Measurements from ENCODE around the gene UBXN6. TPM values are rescaled to one million over a fixed set of nuclear protein-coding genes. Genes with fewer than 3 reads are reported as not detected.

The UBXN6 gene, protein sequence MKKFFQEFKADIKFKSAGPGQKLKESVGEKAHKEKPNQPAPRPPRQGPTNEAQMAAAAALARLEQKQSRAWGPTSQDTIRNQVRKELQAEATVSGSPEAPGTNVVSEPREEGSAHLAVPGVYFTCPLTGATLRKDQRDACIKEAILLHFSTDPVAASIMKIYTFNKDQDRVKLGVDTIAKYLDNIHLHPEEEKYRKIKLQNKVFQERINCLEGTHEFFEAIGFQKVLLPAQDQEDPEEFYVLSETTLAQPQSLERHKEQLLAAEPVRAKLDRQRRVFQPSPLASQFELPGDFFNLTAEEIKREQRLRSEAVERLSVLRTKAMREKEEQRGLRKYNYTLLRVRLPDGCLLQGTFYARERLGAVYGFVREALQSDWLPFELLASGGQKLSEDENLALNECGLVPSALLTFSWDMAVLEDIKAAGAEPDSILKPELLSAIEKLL
- 89.8 TPM for total RNA-seq

DNA sequence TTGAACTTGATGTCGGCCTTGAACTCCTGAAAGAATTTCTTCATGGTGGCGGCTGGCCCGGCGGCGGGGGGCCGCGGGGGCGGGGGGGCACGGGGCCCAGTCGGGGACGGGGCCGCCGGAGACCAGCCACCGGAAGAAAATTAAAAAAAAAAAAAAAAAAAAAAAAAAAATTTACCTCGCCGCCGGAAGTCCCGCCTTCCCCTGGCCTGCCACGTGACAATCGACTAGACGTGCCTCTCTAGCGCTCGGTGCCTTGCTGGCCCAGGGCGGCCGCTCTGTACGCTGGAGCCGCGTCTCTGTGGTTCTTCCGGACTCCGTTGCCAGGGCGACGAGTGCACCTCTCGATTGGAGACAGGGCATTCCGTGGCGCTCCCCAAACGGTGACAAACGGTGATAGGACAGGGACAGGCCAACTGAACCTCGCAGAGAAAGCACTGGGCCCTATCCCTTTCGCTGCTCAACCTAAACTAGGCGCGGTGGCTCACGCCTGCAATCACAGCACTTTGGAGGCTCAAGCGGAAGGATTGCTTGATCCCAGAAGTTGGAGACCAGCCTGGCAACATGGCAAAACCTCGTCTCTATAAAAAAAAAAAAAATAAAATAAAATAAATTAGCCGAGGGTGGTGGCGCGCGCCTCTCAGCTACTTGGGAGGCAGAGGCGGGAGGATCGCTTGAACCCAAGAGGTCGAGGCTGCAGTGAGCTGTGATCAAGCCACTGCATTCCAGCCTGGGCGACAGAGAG lies at the start of gene UBXN6:
Gene UBXN6, minus strand, starts transcription at position 141 of the 742 bp plus-strand sequence. Its CDS starts 97 bp downstream, at position 44.
- no peaks in the 10 kb centered on the region for H3K9me3 ChIP-seq (ENCODE audit: control insufficient read depth in 3 of 3, low read length in 3 of 3)

GRCh38 chr19:4507150-4507452 lies 49.5 kb upstream of the UBXN6 start:
- no peak overlapping the region for H3K27ac ChIP-seq (ENCODE audit: low read depth, low read length)
- H3K4me1 ChIP-seq (ENCODE audit: control insufficient read depth in 3 of 3, insufficient read depth in 3 of 3, low read length in 3 of 3), result peaks cover 26 to 79% (median 54%) of the 10 kb centered on the region in 3 donors
- peaks cover 44 to 63% (median 55%) of the 10 kb centered on the region in 3 donors for H3K36me3 ChIP-seq (ENCODE audit: control insufficient read depth in 3 of 3, insufficient read depth in 3 of 3, low read length in 3 of 3)
- no peak overlapping the region for H3K4me3 ChIP-seq (ENCODE audit: low read length in 3 of 3)
- no peaks in the 10 kb centered on the region for H3K9me3 ChIP-seq (ENCODE audit: control insufficient read depth in 3 of 3, low read length in 3 of 3)
- no peaks in the 10 kb centered on the region for H3K27me3 ChIP-seq (ENCODE audit: control insufficient read depth in 3 of 3, insufficient read depth in 3 of 3, low read length in 3 of 3)
- peak overlapping the region in 1 of 3 donors; percentile 25 for H3K9ac ChIP-seq (ENCODE audit: low read depth in 1 of 3, low read length in 3 of 3)

More for the DNA sequence above, at the start of gene UBXN6:
- Histone ChIP-seq H3K9ac (ENCODE audit: low read depth in 1 of 3, low read length in 3 of 3) (peak within 1 kb of the TSS; percentile 75 to 86 (median 83)), H3K4me1 (ENCODE audit: control insufficient read depth in 3 of 3, insufficient read depth in 3 of 3, low read length in 3 of 3) (peaks cover 29 to 30% (median 30%) of the 10 kb centered on the region in 3 donors), H3K36me3 (ENCODE audit: control insufficient read depth in 3 of 3, insufficient read depth in 3 of 3, low read length in 3 of 3) (peaks cover 10 to 13% (median 11%) of the 10 kb centered on the region in 3 donors), H3K27me3 (ENCODE audit: control insufficient read depth in 3 of 3, insufficient read depth in 3 of 3, low read length in 3 of 3) (no peaks in the 10 kb centered on the region), H3K4me3 (ENCODE audit: low read length in 3 of 3) (peak within 1 kb of the TSS; percentile 92 to 93 (median 93)), H3K27ac (ENCODE audit: low read depth, low read length) (peak within 1 kb of the TSS; percentile 60)

DNA sequence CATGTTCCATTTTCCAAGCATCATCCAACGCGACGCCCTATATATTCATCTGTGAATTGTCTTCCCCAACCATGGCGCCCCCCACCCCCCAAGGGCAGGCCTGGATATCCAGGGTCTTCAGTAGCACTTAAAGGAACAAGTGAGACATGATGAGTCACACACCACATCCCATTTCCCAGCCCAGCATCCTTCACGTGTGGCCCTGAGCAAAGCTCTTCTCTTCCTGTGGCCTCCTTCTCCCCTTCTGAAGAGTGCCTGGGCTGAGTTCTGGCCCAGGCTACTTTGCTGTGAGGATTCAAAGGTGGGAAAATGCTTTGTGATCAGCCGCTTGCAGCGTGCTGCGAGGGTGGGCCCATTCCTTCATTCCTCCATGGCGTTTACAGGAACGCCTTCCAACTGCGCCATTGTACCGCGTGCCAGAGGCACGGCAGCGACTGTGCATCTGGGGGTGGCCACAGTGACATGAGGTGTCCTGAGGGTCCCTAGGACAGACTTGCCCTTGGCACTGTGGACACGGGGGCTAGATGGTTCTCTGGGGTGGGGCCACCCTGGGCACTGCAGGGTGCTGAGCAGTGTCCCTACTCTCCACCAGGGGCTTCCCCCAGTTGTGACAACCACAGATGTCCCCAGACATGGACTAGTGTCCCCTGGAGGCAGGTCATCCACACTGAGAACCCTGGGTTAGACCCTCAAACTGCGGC lies 49.0 kb upstream of the UBXN6 start:
- peaks cover 21 to 74% (median 49%) of the 10 kb centered on the region in 3 donors for H3K4me1 ChIP-seq (ENCODE audit: control insufficient read depth in 3 of 3, insufficient read depth in 3 of 3, low read length in 3 of 3)
- no peaks in the 10 kb centered on the region for H3K9me3 ChIP-seq (ENCODE audit: control insufficient read depth in 3 of 3, low read length in 3 of 3)
- peaks cover 48 to 59% (median 55%) of the 10 kb centered on the region in 3 donors for H3K36me3 ChIP-seq (ENCODE audit: control insufficient read depth in 3 of 3, insufficient read depth in 3 of 3, low read length in 3 of 3)
- peak overlapping the region in 1 of 3 donors; percentile 33 for H3K9ac ChIP-seq (ENCODE audit: low read depth in 1 of 3, low read length in 3 of 3)
- no peak overlapping the region for H3K27ac ChIP-seq (ENCODE audit: low read depth, low read length)
- no peak overlapping the region for H3K4me3 ChIP-seq (ENCODE audit: low read length in 3 of 3)
- no peaks in the 10 kb centered on the region for H3K27me3 ChIP-seq (ENCODE audit: control insufficient read depth in 3 of 3, insufficient read depth in 3 of 3, low read length in 3 of 3)

DNA sequence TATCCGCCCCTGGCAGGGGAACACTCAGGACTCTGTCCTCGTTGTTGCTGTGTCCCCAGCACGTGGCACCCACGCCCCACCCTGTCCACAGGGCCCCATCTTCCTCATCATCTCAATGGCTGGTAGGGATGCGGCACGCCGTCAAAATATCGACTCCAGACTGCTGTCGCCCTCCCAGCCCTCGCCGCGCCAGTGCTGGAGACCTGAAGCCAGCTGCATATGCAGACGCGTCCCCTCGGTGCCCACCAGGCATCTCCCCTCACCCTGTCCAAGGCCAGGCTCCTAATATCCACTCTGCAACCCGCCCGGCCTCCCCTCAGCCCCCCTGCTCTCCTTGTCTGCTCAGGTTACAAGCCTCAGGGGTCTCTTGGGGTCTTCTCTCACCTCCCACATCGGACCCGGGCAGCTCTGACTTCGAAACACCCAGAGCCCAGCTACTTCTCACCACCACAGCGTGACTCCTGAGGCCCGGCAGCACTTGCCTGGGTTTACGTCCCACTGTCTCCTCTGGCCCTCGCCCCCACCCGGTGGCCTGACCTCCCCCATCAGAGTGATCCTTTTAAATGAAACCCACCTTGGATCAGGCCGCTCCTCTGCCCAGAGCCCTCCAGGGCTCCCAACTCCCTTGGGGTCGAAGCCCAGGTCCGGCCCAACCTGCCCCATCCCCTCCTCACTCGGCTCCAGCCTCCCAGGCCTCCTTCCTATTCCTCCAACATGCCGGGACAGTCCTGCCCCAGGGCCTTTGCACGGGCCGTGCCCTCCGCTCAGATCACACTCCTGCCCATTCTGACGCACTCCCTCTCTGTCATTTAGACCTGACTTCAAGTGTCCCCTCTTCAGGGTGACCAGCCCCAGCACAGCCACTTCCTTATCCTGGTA lies 48.2 kb upstream of the UBXN6 start:
- peaks cover 16 to 66% (median 41%) of the 10 kb centered on the region in 3 donors for H3K4me1 ChIP-seq (ENCODE audit: control insufficient read depth in 3 of 3, insufficient read depth in 3 of 3, low read length in 3 of 3)
- no peaks in the 10 kb centered on the region for H3K27me3 ChIP-seq (ENCODE audit: control insufficient read depth in 3 of 3, insufficient read depth in 3 of 3, low read length in 3 of 3)
- H3K27ac ChIP-seq (ENCODE audit: low read depth, low read length), result peak overlapping the region; percentile 40
- H3K4me3 ChIP-seq (ENCODE audit: low read length in 3 of 3), result peak overlapping the region in 1 of 3 donors; percentile 9
- peak overlapping the region in 1 of 3 donors; percentile 68 for H3K9ac ChIP-seq (ENCODE audit: low read depth in 1 of 3, low read length in 3 of 3)
- no peaks in the 10 kb centered on the region for H3K9me3 ChIP-seq (ENCODE audit: control insufficient read depth in 3 of 3, low read length in 3 of 3)
- H3K36me3 ChIP-seq (ENCODE audit: control insufficient read depth in 3 of 3, insufficient read depth in 3 of 3, low read length in 3 of 3), result peaks cover 55 to 63% (median 61%) of the 10 kb centered on the region in 3 donors

DNA sequence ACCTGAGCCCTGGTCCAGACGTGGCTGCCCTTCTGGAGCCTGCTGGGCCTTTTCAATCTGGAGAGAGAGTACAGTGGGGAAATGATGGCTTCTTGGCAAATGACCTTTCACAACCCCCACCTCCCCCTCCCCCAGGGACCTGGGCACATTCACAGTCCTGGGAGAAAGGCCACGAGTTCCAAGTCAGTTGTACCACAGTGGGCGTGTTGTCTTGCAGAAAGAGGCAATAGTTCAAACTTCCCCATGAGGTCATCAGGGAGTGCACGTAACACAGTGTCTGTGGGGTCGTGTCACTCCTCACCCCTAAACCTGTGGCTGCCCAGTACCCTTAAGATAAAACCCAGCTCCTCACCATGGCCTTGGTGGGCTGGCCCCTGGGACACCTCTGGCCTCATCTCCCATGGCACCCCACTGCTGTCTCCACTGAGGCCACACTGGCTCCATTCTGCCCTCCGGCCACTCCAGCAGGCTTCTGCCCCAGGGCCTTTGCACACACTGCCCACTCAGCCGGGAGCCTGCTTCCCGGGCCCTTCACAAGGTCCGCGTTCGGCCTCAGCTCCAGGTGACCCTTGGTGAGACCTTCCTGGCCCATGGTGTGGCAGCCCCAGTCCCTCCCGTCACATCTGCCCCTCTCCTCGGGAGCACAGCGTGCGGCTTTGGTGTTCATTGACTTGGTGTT lies 47.4 kb upstream of the UBXN6 start:
- Histone ChIP-seq H3K36me3 (ENCODE audit: control insufficient read depth in 3 of 3, insufficient read depth in 3 of 3, low read length in 3 of 3) (peaks cover 56 to 63% (median 61%) of the 10 kb centered on the region in 3 donors), H3K27ac (ENCODE audit: low read depth, low read length) (peak overlapping the region; percentile 40), H3K4me3 (ENCODE audit: low read length in 3 of 3) (peak overlapping the region in 1 of 3 donors; percentile 9)

GRCh38 chr19:4504297-4504701 lies 46.7 kb upstream of the UBXN6 start:
- peaks cover 16 to 60% (median 35%) of the 10 kb centered on the region in 3 donors for H3K4me1 ChIP-seq (ENCODE audit: control insufficient read depth in 3 of 3, insufficient read depth in 3 of 3, low read length in 3 of 3)
- no peak overlapping the region for H3K4me3 ChIP-seq (ENCODE audit: low read length in 3 of 3)
- H3K9ac ChIP-seq (ENCODE audit: low read depth in 1 of 3, low read length in 3 of 3), result peak overlapping the region in 1 of 3 donors; percentile 68
- peak overlapping the region; percentile 40 for H3K27ac ChIP-seq (ENCODE audit: low read depth, low read length)
- peaks cover 56 to 63% (median 61%) of the 10 kb centered on the region in 3 donors for H3K36me3 ChIP-seq (ENCODE audit: control insufficient read depth in 3 of 3, insufficient read depth in 3 of 3, low read length in 3 of 3)
- H3K27me3 ChIP-seq (ENCODE audit: control insufficient read depth in 3 of 3, insufficient read depth in 3 of 3, low read length in 3 of 3), result no peaks in the 10 kb centered on the region
- H3K9me3 ChIP-seq (ENCODE audit: control insufficient read depth in 3 of 3, low read length in 3 of 3), result no peaks in the 10 kb centered on the region

More for the DNA sequence above, 47.4 kb upstream of the UBXN6 start:
- Histone ChIP-seq H3K4me1 (ENCODE audit: control insufficient read depth in 3 of 3, insufficient read depth in 3 of 3, low read length in 3 of 3) (peaks cover 16 to 60% (median 35%) of the 10 kb centered on the region in 3 donors), H3K9me3 (ENCODE audit: control insufficient read depth in 3 of 3, low read length in 3 of 3) (no peaks in the 10 kb centered on the region), H3K27me3 (ENCODE audit: control insufficient read depth in 3 of 3, insufficient read depth in 3 of 3, low read length in 3 of 3) (no peaks in the 10 kb centered on the region), H3K9ac (ENCODE audit: low read depth in 1 of 3, low read length in 3 of 3) (peak overlapping the region in 1 of 3 donors; percentile 68)

- H3K4me3 ChIP-seq (ENCODE audit: low read length in 3 of 3), result no peak overlapping the region
- H3K9ac ChIP-seq (ENCODE audit: low read depth in 1 of 3, low read length in 3 of 3), result peak overlapping the region in 1 of 3 donors; percentile 25
- H3K36me3 ChIP-seq (ENCODE audit: control insufficient read depth in 3 of 3, insufficient read depth in 3 of 3, low read length in 3 of 3), result peaks cover 57 to 64% (median 61%) of the 10 kb centered on the region in 3 donors
Measured at GRCh38 chr19:4503825-4504170, 46.2 kb upstream of the UBXN6 start.

GRCh38 chr19:4503132-4503824 lies 45.7 kb upstream of the UBXN6 start:
- no peak overlapping the region for H3K27ac ChIP-seq (ENCODE audit: low read depth, low read length)
- H3K4me3 ChIP-seq (ENCODE audit: low read length in 3 of 3), result no peak overlapping the region
- H3K9me3 ChIP-seq (ENCODE audit: control insufficient read depth in 3 of 3, low read length in 3 of 3), result no peaks in the 10 kb centered on the region
- peak overlapping the region in 1 of 3 donors; percentile 25 for H3K9ac ChIP-seq (ENCODE audit: low read depth in 1 of 3, low read length in 3 of 3)
- H3K27me3 ChIP-seq (ENCODE audit: control insufficient read depth in 3 of 3, insufficient read depth in 3 of 3, low read length in 3 of 3), result no peaks in the 10 kb centered on the region
- peaks cover 16 to 55% (median 31%) of the 10 kb centered on the region in 3 donors for H3K4me1 ChIP-seq (ENCODE audit: control insufficient read depth in 3 of 3, insufficient read depth in 3 of 3, low read length in 3 of 3)
- H3K36me3 ChIP-seq (ENCODE audit: control insufficient read depth in 3 of 3, insufficient read depth in 3 of 3, low read length in 3 of 3), result peaks cover 56 to 66% (median 62%) of the 10 kb centered on the region in 3 donors

More at GRCh38 chr19:4503825-4504170, 46.2 kb upstream of the UBXN6 start:
- H3K9me3 ChIP-seq (ENCODE audit: control insufficient read depth in 3 of 3, low read length in 3 of 3), result no peaks in the 10 kb centered on the region
- no peak overlapping the region for H3K27ac ChIP-seq (ENCODE audit: low read depth, low read length)
- no peaks in the 10 kb centered on the region for H3K27me3 ChIP-seq (ENCODE audit: control insufficient read depth in 3 of 3, insufficient read depth in 3 of 3, low read length in 3 of 3)
- peaks cover 16 to 59% (median 34%) of the 10 kb centered on the region in 3 donors for H3K4me1 ChIP-seq (ENCODE audit: control insufficient read depth in 3 of 3, insufficient read depth in 3 of 3, low read length in 3 of 3)

Measured in skeletal muscle tissue (tissue), 4 donors.